HepG2 (cell line): ENCODE measurements around the gene FMC1. TPM values are rescaled to one million over a fixed set of nuclear protein-coding genes. Genes with fewer than 3 reads are reported as not detected.

Source experiments
- ATAC-seq: fragments of 200-7000 bp; cut with Tn5 transposase; 3 replicates; pipeline ENCODE4 v1.9.1; 2020; ENCODE audit warnings: mild to moderate bottlenecking, moderate library complexity
- BruUV-seq: library from RNA; stranded (reverse); fragments of 400-500 nt; replicated peaks from 2 replicates; lab custom pipeline; 2021; lab: Mats Ljungman, UMichigan
- CTCF ChIA-PET: fragments of 300-600 bp; formaldehyde crosslinking; extraction: SDS; loops from one replicate; lab custom pipeline; 2021; ENCODE audit warnings: low total read pairs, inconsistent platforms, low intra/inter-chr PET ratio; lab: Yijun Ruan, JAX
- POLR2A ChIA-PET: fragments of 350-600 bp; sonication (Branson Sonifier 250); formaldehyde crosslinking; loops from one replicate; lab custom pipeline; 2020; ENCODE audit warnings: antibody characterized with exemption, inconsistent platforms; lab: Yijun Ruan, JAX
- DNase-seq: peaks from one replicate; pipeline ENCODE4 v3.0.0-alpha.2; 2015; ENCODE audit warnings: low spot score
- FAIRE-seq: peaks from 3 replicates; lab custom pipeline; 2011; peaks lifted over from hg19 to GRCh38; lab: Jason Lieb, UNC
- H2AFZ ChIP-seq: one replicate; pipeline ENCODE4 v1.6.1; 2011; ENCODE audit warnings: low read length, inconsistent platforms
- H3K27ac ChIP-seq: fragments of 300-600 bp; 3 replicates; pipeline ENCODE4 v1.8.0; 2011; ENCODE audit warnings: mixed run types, mild to moderate bottlenecking, mixed read lengths, low read length, inconsistent platforms; ENCODE audit not compliant: insufficient read depth; ENCODE audit errors: extremely low read length
- H3K27me3 ChIP-seq, 2 experiments: fragments of 200-600 bp in 1 of 2; 2 replicates in 1 of 2; 3 replicates in 1 of 2; pipeline versions ENCODE4 v1.6.0 to v1.8.0; 2011; ENCODE audit warnings: low read length in 2 of 2, mild to moderate bottlenecking in 2 of 2, moderate library complexity in 2 of 2, inconsistent platforms in 1 of 2; ENCODE audit not compliant: insufficient read depth in 2 of 2, control insufficient read depth in 1 of 2
- H3K36me3 ChIP-seq, 2 experiments: fragments of 200-600 bp in 1 of 2; replicated peaks in 1 of 2; 2 replicates in 1 of 2; 3 replicates in 1 of 2; pipeline versions ENCODE4 v1.5.1 to v1.8.0; 2011; ENCODE audit warnings: low read length in 2 of 2, inconsistent platforms in 1 of 2; ENCODE audit not compliant: insufficient read depth in 2 of 2, control insufficient read depth in 1 of 2
- H3K4me1 ChIP-seq: 2 replicates; pipeline ENCODE4 v1.5.1; 2012; ENCODE audit warnings: low read length, inconsistent platforms; ENCODE audit not compliant: insufficient read depth
- H3K4me2 ChIP-seq: 2 replicates; pipeline ENCODE4 v1.6.0; 2011; ENCODE audit warnings: low read depth, low read length, inconsistent platforms
- H3K4me3 ChIP-seq, 3 experiments: fragments of 200-600 bp in 1 of 3; sonication (generic), shearing (Covaris generic) in 1 of 3; replicated peaks in 1 of 3; 2 replicates each; pipeline ENCODE4 v1.5.1; 2011 to 2016; ENCODE audit warnings: low read length in 3 of 3, inconsistent platforms in 2 of 3, low read depth in 2 of 3, mild to moderate bottlenecking in 2 of 3, control low read depth in 1 of 3, mixed read lengths in 1 of 3; ENCODE audit not compliant: insufficient read depth in 1 of 3
- H3K79me2 ChIP-seq: one replicate; pipeline ENCODE4 v1.6.1; 2011; ENCODE audit warnings: low read length, inconsistent platforms; ENCODE audit not compliant: insufficient read depth
- H3K9ac ChIP-seq: 2 replicates; pipeline ENCODE4 v1.6.0; 2011; ENCODE audit warnings: mild to moderate bottlenecking, low read depth, low read length, inconsistent platforms; ENCODE audit not compliant: insufficient read depth
- H3K9me3 ChIP-seq: 2 replicates; pipeline ENCODE4 v1.5.1; 2012; ENCODE audit warnings: mild to moderate bottlenecking, low read length
- H4K20me1 ChIP-seq: 2 replicates; pipeline ENCODE4 v1.6.0; 2011; ENCODE audit warnings: inconsistent platforms, mild to moderate bottlenecking, low read length, moderate library complexity; ENCODE audit not compliant: insufficient read depth
- CENPT ChIP-seq: sonication (generic); formaldehyde crosslinking; IDR thresholded peaks from 2 replicates; pipeline ENCODE4 v1.8.0; 2022; ENCODE audit warnings: low read depth, mild to moderate bottlenecking, moderate library complexity, missing genetic modification reagents
- CHD4 ChIP-seq: fragments of 200-600 bp; sonication (generic); IDR thresholded peaks from 2 replicates; pipeline ENCODE4 v1.7.0; 2017; ENCODE audit warnings: mild to moderate bottlenecking, low read length, borderline replicate concordance
- HDAC6 ChIP-seq: fragments of 200-600 bp; sonication (generic); IDR thresholded peaks from 2 replicates; pipeline ENCODE4 v1.7.0; 2017; ENCODE audit warnings: mild to moderate bottlenecking, antibody characterized with exemption, low read length, low read depth
- HMG20A ChIP-seq: IDR thresholded peaks from 2 replicates; pipeline ENCODE4 v1.6.1; 2016; ENCODE audit warnings: borderline replicate concordance
- JUNB ChIP-seq: sonication (generic); formaldehyde crosslinking; IDR thresholded peaks from 2 replicates; pipeline ENCODE4 v1.8.0; 2022; ENCODE audit warnings: missing genetic modification reagents, mild to moderate bottlenecking, borderline replicate concordance
- MXD3 ChIP-seq: IDR thresholded peaks from 2 replicates; pipeline ENCODE4 v1.6.1; 2016; ENCODE audit warnings: mild to moderate bottlenecking, missing biosample characterization, missing genetic modification reagents
- NFYC ChIP-seq: IDR thresholded peaks from 2 replicates; pipeline ENCODE4 v1.6.1; 2016; ENCODE audit warnings: missing genetic modification reagents, missing compliant biosample characterization
- NR2F1 ChIP-seq, 2 experiments: fragments of 450-650 bp in 1 of 2; formaldehyde crosslinking in 1 of 2; IDR thresholded peaks; 2 replicates each; pipeline versions ENCODE4 v1.5.0 to v1.6.1; 2016 to 2020; ENCODE audit warnings: mild to moderate bottlenecking in 1 of 2, missing compliant biosample characterization in 1 of 2, missing genetic modification reagents in 1 of 2, moderate library complexity in 1 of 2
- POLR2A ChIP-seq, 2 experiments: IDR thresholded peaks; 2 replicates each; pipeline ENCODE4 v1.6.1; 2011; ENCODE audit warnings: low read depth in 2 of 2, low read length in 2 of 2, mild to moderate bottlenecking in 1 of 2, moderate library complexity in 1 of 2; ENCODE audit not compliant: insufficient read depth in 1 of 2
- SKIL ChIP-seq: sonication (generic); formaldehyde crosslinking; IDR thresholded peaks from 2 replicates; pipeline ENCODE4 v1.8.0; 2022; ENCODE audit warnings: missing genetic modification reagents, mild to moderate bottlenecking, moderate library complexity, borderline replicate concordance
- STAT5B ChIP-seq: sonication (generic); formaldehyde crosslinking; IDR thresholded peaks from 2 replicates; pipeline ENCODE4 v1.4.0; 2020; ENCODE audit warnings: missing genetic modification reagents
- TP53 ChIP-seq: sonication (generic); formaldehyde crosslinking; conservative IDR thresholded peaks from 2 replicates; pipeline ENCODE4 v1.4.0; 2020; ENCODE audit warnings: missing genetic modification reagents
- ZBTB42 ChIP-seq: sonication (generic); formaldehyde crosslinking; IDR thresholded peaks from 2 replicates; pipeline ENCODE4 v1.5.0; 2020; ENCODE audit warnings: mild to moderate bottlenecking, missing genetic modification reagents
- ZIK1 ChIP-seq: sonication (generic); formaldehyde crosslinking; IDR thresholded peaks from 2 replicates; pipeline ENCODE4 v1.5.0; 2020; ENCODE audit warnings: mild to moderate bottlenecking, low read depth, missing genetic modification reagents, borderline replicate concordance
- ZNF329 ChIP-seq: sonication (generic); formaldehyde crosslinking; IDR thresholded peaks from 2 replicates; pipeline ENCODE4 v1.9.0; 2021; ENCODE audit warnings: low read depth, mild to moderate bottlenecking, missing genetic modification reagents
- ZNF44 ChIP-seq: sonication (generic); formaldehyde crosslinking; IDR thresholded peaks from 2 replicates; pipeline ENCODE4 v1.5.1; 2020; ENCODE audit warnings: mild to moderate bottlenecking, missing genetic modification reagents
- ZNF556 ChIP-seq: sonication (generic); formaldehyde crosslinking; IDR thresholded peaks from 2 replicates; pipeline ENCODE4 v1.4.0; 2020; ENCODE audit warnings: mild to moderate bottlenecking, missing genetic modification reagents, borderline replicate concordance
- ZSCAN5A ChIP-seq: sonication (generic); formaldehyde crosslinking; IDR thresholded peaks from 2 replicates; pipeline ENCODE4 v1.8.0; 2022; ENCODE audit warnings: mild to moderate bottlenecking, missing genetic modification reagents, borderline replicate concordance
- WGBS: methylation state at CpG from one replicate; pipeline ENCODE4 v1.1.6; 2017; ENCODE audit warnings: low lambda C conversion rate; 5-methylcytosine and 5-hydroxymethylcytosine counted together
- in situ Hi-C: cut with HindIII; loops from 2 replicates; pipeline ENCODE4 v1.10.0; 2017; ENCODE audit warnings: low pct_unique_long_range_greater_than_20kb; ENCODE audit not compliant: extremely low pct_ligation_motif_present
- intact Hi-C: fragments of 100-400 bp; cut with micrococcal nuclease; formaldehyde crosslinking; loops from one replicate; pipeline ENCODE4 v1.10.0; 2022; ENCODE audit not compliant: unreplicated experiment
- polyA plus RNA-seq, 8 experiments: library from polyadenylated mRNA; depleted of rRNA in 3 of 8; stranded (reverse) in 7 of 8; unstranded in 1 of 8; fragments of >200 nt; fragmentation: Illumina TruSeq in 4 of 8; extraction: Trizol in 4 of 8; gene quantifications; 2 replicates each; pipeline versions ENCODE4 v1.2.1 to v1.2.3, GENCODE V29; 2011 to 2016; ENCODE audit warnings: low read depth in 4 of 8, missing spikeins in 1 of 8, mixed read lengths in 1 of 8; ENCODE audit not compliant: insufficient read depth in 1 of 8
- total RNA-seq, 5 experiments: library from RNA; depleted of rRNA; stranded (reverse); fragments of >200 nt; fragmentation: Illumina TruSeq; extraction: Trizol; gene quantifications; 2 replicates each; pipeline ENCODE4 v1.2.3, GENCODE V29; 2016; ENCODE audit warnings: low read depth in 1 of 5

The FMC1 gene
- total and polyA plus RNA-seq, 2 of the 13 experiments (the other 11 are each of a cell fraction or from before 2014, with no cell fraction given): 39.2 to 50.7 TPM

- TF ChIP-seq POLR2A (IDR thresholded peaks at IDR 0.05; ENCODE audit: insufficient read depth in 1 of 2, low read depth in 2 of 2, low read length in 2 of 2): no peak
Measured at GRCh38 chr7:139339698-139340036, 1.5 kb upstream of the FMC1 start (continued).

- ChIA-PET CTCF (no interaction called here), POLR2A (interaction anchor here (0.7 to 1.6 kb wide), 10 partner anchors 9 to 207 kb away, joined by 3 to 30 read pairs (median 4); partner anchors contain the start of genes LUC7L2 and UBN2)
- WGBS: 6% methylated on average over 29 of the region's 66 CpGs
- peak overlapping the region; percentile 100 for H3K27ac ChIP-seq
- DNase-seq (peak; percentile 99), ATAC-seq (peak; percentile 81), FAIRE-seq (peak; percentile 95)
- BruUV-seq: no TSS peak
- H3K9ac ChIP-seq: peak overlapping the region; percentile 100
- intact Hi-C loops (loop anchor here (1.0 to 10.0 kb wide), 2 partner anchors 41 to 235 kb away; partner anchors contain the start of gene ZC3HAV1), in situ Hi-C loops (no loop called here)
- peaks cover 12% of the 10 kb centered on the region for H3K79me2 ChIP-seq
- H3K4me3 ChIP-seq: peak overlapping the region; percentile 83 to 97 (median 92)
- H3K9me3 ChIP-seq: no peaks in the 10 kb centered on the region
- H3K4me1 ChIP-seq: peaks cover 26% of the 10 kb centered on the region
- no peaks in the 10 kb centered on the region; a peak in 1 of 5 replicates for H3K27me3 ChIP-seq
- H3K4me2 ChIP-seq: peak overlapping the region; percentile 87
- H3K36me3 ChIP-seq: peaks cover 0 to under 1% of the 10 kb centered on the region in 2 experiments; a peak in 1 of 5 replicates
- no peak overlapping the region for H2AFZ ChIP-seq
- H4K20me1 ChIP-seq: no peaks in the 10 kb centered on the region
- peak; percentile 86; the same call in 1 of the 2 replicates for TF ChIP-seq CHD4
- TF ChIP-seq ZSCAN5A (CRISPR knock-in tag): peak; percentile 46; the same call in 1 of the 2 replicates
- no peak; the same call in 1 of the 2 replicates for TF ChIP-seq ZIK1 (CRISPR knock-in tag)
- TF ChIP-seq NR2F1 (CRISPR knock-in tag; IDR thresholded peaks at IDR 0.05): no peak
- no peak for TF ChIP-seq ZNF329 (CRISPR knock-in tag)
- 0 out of 2 replicates have a peak, but pooled peaks have one; percentile 49 for TF ChIP-seq SKIL (CRISPR knock-in tag)
- peak; percentile 99 for TF ChIP-seq ZNF556 (CRISPR knock-in tag)
- TF ChIP-seq JUNB (CRISPR knock-in tag): 0 out of 2 replicates have a peak, but pooled peaks have one; percentile 29
- no peak for TF ChIP-seq CENPT (CRISPR knock-in tag)
- peak; percentile 81 for TF ChIP-seq STAT5B
- peak; percentile 95; the same call in 1 of the 2 replicates for TF ChIP-seq ZNF44 (CRISPR knock-in tag)
- TF ChIP-seq TP53 (CRISPR knock-in tag): peak; percentile 67; the same call in 1 of the 2 replicates
- TF ChIP-seq NFYC (CRISPR knock-in tag): peak; percentile 71
- peak; percentile 86 for TF ChIP-seq MXD3 (CRISPR knock-in tag)
- TF ChIP-seq ZBTB42 (CRISPR knock-in tag): peak; percentile 23; the same call in 1 of the 2 replicates
- TF ChIP-seq HMG20A: no peak
- TF ChIP-seq HDAC6: no peak
Measured at GRCh38 chr7:139340037-139340807, 915 bp upstream of the FMC1 start.
